ENCODE measurements around the gene PLEKHA7. TPM values are rescaled to one million over a fixed set of nuclear protein-coding genes. Genes with fewer than 3 reads are reported as not detected.

The PLEKHA7 gene
- polyA plus RNA-seq, 1 of the 3 experiments (the other 2 are of a cell fraction): 0.12 TPM

- no peak overlapping the region for H3K9ac ChIP-seq
- H3K27ac ChIP-seq (ENCODE audit: low read depth in 2 of 2, low read length in 1 of 2): no peak overlapping the region
- POLR2A ChIA-PET: no interaction called here
- H3K79me2 ChIP-seq (ENCODE audit: insufficient read depth): no peaks in the 10 kb centered on the region
- H3K4me3 ChIP-seq (ENCODE audit: low read depth in 2 of 2, low read length in 1 of 2): no peak overlapping the region
- H3K9me3 ChIP-seq: no peaks in the 10 kb centered on the region
- TF ChIP-seq NFIC (IDR thresholded peaks at IDR 0.05; ENCODE audit: borderline replicate concordance) (peak; percentile 40), MXI1 (IDR thresholded peaks at IDR 0.05; ENCODE audit: low read depth, low read length) (no peak), ZBTB33 (IDR thresholded peaks at IDR 0.05; ENCODE audit: borderline replicate concordance, low read depth) (no peak)
- no peaks in the 10 kb centered on the region for H3K36me3 ChIP-seq (replicated peaks in 1 of 2; ENCODE audit: control insufficient read depth in 1 of 2, insufficient read depth in 2 of 2, low read length in 1 of 2)
- H3K27me3 ChIP-seq (ENCODE audit: insufficient read depth): no peaks in the 10 kb centered on the region
- CTCF ChIA-PET: no interaction called here
- no peaks in the 10 kb centered on the region for H4K20me1 ChIP-seq (ENCODE audit: insufficient read depth)
- H2AFZ ChIP-seq (ENCODE audit: low read depth): no peak overlapping the region
- H3F3A ChIP-seq (replicated peaks; ENCODE audit: insufficient read depth): no peaks in the 10 kb centered on the region
- DNase-seq: peak; percentile 44
- H3K4me1 ChIP-seq (ENCODE audit: control insufficient read depth in 1 of 2, insufficient read depth in 2 of 2, low read depth in 1 of 2, low read length in 1 of 2): no peaks in the 10 kb centered on the region
- H3K4me2 ChIP-seq: no peak overlapping the region
- H3K9me2 ChIP-seq: no peaks in the 10 kb centered on the region
These were observed 170.9 kb downstream of the PLEKHA7 start for GRCh38 chr11:16843294-16843693.

GRCh38 chr11:16841984-16842383 is 172.2 kb downstream of the PLEKHA7 start:
- H4K20me1 ChIP-seq (ENCODE audit: insufficient read depth): no peaks in the 10 kb centered on the region
- no peak for TF ChIP-seq FOXJ3 (CRISPR knock-in tag; IDR thresholded peaks at IDR 0.05)
- ChIA-PET POLR2A (no interaction called here), CTCF (interaction anchor here (3.0 kb wide), 1 partner anchor 22 kb away, joined by 15 read pairs; no protein-coding TSS in a partner anchor)
- no peaks in the 10 kb centered on the region for H3K36me3 ChIP-seq (replicated peaks in 1 of 2; ENCODE audit: control insufficient read depth in 1 of 2, insufficient read depth in 2 of 2, low read length in 1 of 2)
- no peaks in the 10 kb centered on the region for H3K4me1 ChIP-seq (ENCODE audit: control insufficient read depth in 1 of 2, insufficient read depth in 2 of 2, low read depth in 1 of 2, low read length in 1 of 2)
- no peak overlapping the region for H3K4me3 ChIP-seq (ENCODE audit: low read depth in 2 of 2, low read length in 1 of 2)
- H3F3A ChIP-seq (replicated peaks; ENCODE audit: insufficient read depth): no peaks in the 10 kb centered on the region
- H3K9ac ChIP-seq: no peak overlapping the region
- H3K9me2 ChIP-seq: no peaks in the 10 kb centered on the region
- H3K9me3 ChIP-seq: no peaks in the 10 kb centered on the region
- H3K27ac ChIP-seq (ENCODE audit: low read depth in 2 of 2, low read length in 1 of 2): no peak overlapping the region
- no peak overlapping the region for H2AFZ ChIP-seq (ENCODE audit: low read depth)
- H3K4me2 ChIP-seq: no peak overlapping the region
- H3K79me2 ChIP-seq (ENCODE audit: insufficient read depth): no peaks in the 10 kb centered on the region
- DNase-seq: no peak
- 58% methylated on average over 4 of the region's 4 CpGs for WGBS (ENCODE audit: low lambda C conversion rate)
- no peaks in the 10 kb centered on the region for H3K27me3 ChIP-seq (ENCODE audit: insufficient read depth)

GRCh38 chr11:16841481-16841880 is 172.7 kb downstream of the PLEKHA7 start:
- Histone ChIP-seq H3K9ac (no peak overlapping the region), H3K4me2 (no peak overlapping the region), H3K36me3 (replicated peaks in 1 of 2; ENCODE audit: control insufficient read depth in 1 of 2, insufficient read depth in 2 of 2, low read length in 1 of 2) (no peaks in the 10 kb centered on the region), H4K20me1 (ENCODE audit: insufficient read depth) (no peaks in the 10 kb centered on the region), H3F3A (replicated peaks; ENCODE audit: insufficient read depth) (no peaks in the 10 kb centered on the region), H3K4me1 (ENCODE audit: control insufficient read depth in 1 of 2, insufficient read depth in 2 of 2, low read depth in 1 of 2, low read length in 1 of 2) (no peaks in the 10 kb centered on the region), H3K27me3 (ENCODE audit: insufficient read depth) (no peaks in the 10 kb centered on the region), H3K27ac (ENCODE audit: low read depth in 2 of 2, low read length in 1 of 2) (no peak overlapping the region), H3K79me2 (ENCODE audit: insufficient read depth) (no peaks in the 10 kb centered on the region), H3K9me3 (no peaks in the 10 kb centered on the region), H3K9me2 (no peaks in the 10 kb centered on the region), H2AFZ (ENCODE audit: low read depth) (no peak overlapping the region), H3K4me3 (ENCODE audit: low read depth in 2 of 2, low read length in 1 of 2) (no peak overlapping the region)
- ChIA-PET CTCF (interaction anchor here (3.0 kb wide), 1 partner anchor 21 kb away, joined by 15 read pairs; no protein-coding TSS in a partner anchor), POLR2A (no interaction called here)
- 79% methylated on average over 6 of the region's 9 CpGs for WGBS (ENCODE audit: low lambda C conversion rate)
- DNase-seq: no peak
- TF ChIP-seq NRF1 (IDR thresholded peaks at IDR 0.05; ENCODE audit: low read depth, low read length) (no peak), USF2 (IDR thresholded peaks at IDR 0.05; ENCODE audit: borderline replicate concordance, low read depth, low read length) (no peak), ELF1 (IDR thresholded peaks at IDR 0.05) (no peak), YY1 (IDR thresholded peaks at IDR 0.05; ENCODE audit: low read depth) (no peak), USF1 (IDR thresholded peaks at IDR 0.05; ENCODE audit: borderline replicate concordance, low read depth) (no peak), TEAD4 (IDR thresholded peaks at IDR 0.05; ENCODE audit: borderline replicate concordance, insufficient read depth) (no peak), TAF1 (IDR thresholded peaks at IDR 0.05; ENCODE audit: borderline replicate concordance, low read depth, low read length) (no peak), POLR2AphosphoS5 (IDR thresholded peaks at IDR 0.05; ENCODE audit: low read depth, low read length) (no peak), RXRA (IDR thresholded peaks at IDR 0.05; ENCODE audit: borderline replicate concordance, low read depth) (no peak), FOSL2 (IDR thresholded peaks at IDR 0.05; ENCODE audit: borderline replicate concordance, low read depth) (no peak), REST (IDR thresholded peaks at IDR 0.05; ENCODE audit: low read depth, low read length) (no peak), FOXJ3 (CRISPR knock-in tag; IDR thresholded peaks at IDR 0.05) (no peak)
